SK-N-SH treated with all-trans-retinoic acid at 6 μM for 48 hours (cell line): ENCODE data around the gene IGFN1.
A peak's percentile ranks its signal among the peaks of the same experiment; 100 is the strongest.
"Not testable (repeated sequence)": the region's sequence is repeated elsewhere in the genome, so short reads cannot be mapped to it uniquely, and the experiment has no call there.

ENCODE experiments used
- ATAC-seq: fragments of 200-7000 bp; cut with Tn5 transposase; 3 replicates; pipeline ENCODE4 v1.9.1; 2020; ENCODE audit warnings: mild to moderate bottlenecking, moderate library complexity
- ARNTL ChIP-seq: fragments of 450-650 bp; formaldehyde crosslinking; IDR thresholded peaks from 2 replicates; pipeline ENCODE4 v1.5.0; 2020; ENCODE audit warnings: low read depth, mild to moderate bottlenecking, moderate library complexity, borderline replicate concordance
- BACH2 ChIP-seq: fragments of 250-450 bp; sonication (Bioruptor Pico); IDR thresholded peaks from 2 replicates; pipeline ENCODE4 v1.9.0; 2021; ENCODE audit warnings: mild to moderate bottlenecking, borderline replicate concordance
- ESRRG ChIP-seq: fragments of 250-450 bp; sonication (Bioruptor Pico); IDR thresholded peaks from 2 replicates; pipeline ENCODE4 v1.6.1; 2021; ENCODE audit warnings: mild to moderate bottlenecking
- GLIS3 ChIP-seq: fragments of 250-450 bp; sonication (Bioruptor Pico); IDR thresholded peaks from 2 replicates; pipeline ENCODE4 v1.5.0; 2020; ENCODE audit warnings: mild to moderate bottlenecking, moderate library complexity
- ISL1 ChIP-seq: fragments of 250-450 bp; sonication (Bioruptor Pico); IDR thresholded peaks from 2 replicates; pipeline ENCODE4 v2.1.2; 2022; ENCODE audit warnings: mild to moderate bottlenecking, moderate library complexity
- OSR1 ChIP-seq: fragments of 250-450 bp; sonication (Bioruptor Pico); IDR thresholded peaks from 2 replicates; pipeline ENCODE4 v1.8.0; 2022; ENCODE audit warnings: moderate library complexity, mild to moderate bottlenecking, inconsistent platforms
- PPARA ChIP-seq: fragments of 250-450 bp; sonication (Bioruptor Pico); IDR thresholded peaks from 2 replicates; pipeline ENCODE4 v1.5.0; 2020; ENCODE audit warnings: mild to moderate bottlenecking, borderline replicate concordance
- RARB ChIP-seq: fragments of 250-450 bp; sonication (Bioruptor Pico); IDR thresholded peaks from 2 replicates; pipeline ENCODE4 v1.8.0; 2021; ENCODE audit warnings: mild to moderate bottlenecking, moderate library complexity
- SNAI2 ChIP-seq: fragments of 250-450 bp; sonication (Bioruptor Pico); IDR thresholded peaks from 2 replicates; pipeline ENCODE4 v1.5.0; 2020; ENCODE audit warnings: mild to moderate bottlenecking, moderate library complexity
- ZC3H10 ChIP-seq: fragments of 250-450 bp; sonication (Bioruptor Pico); IDR thresholded peaks from 2 replicates; pipeline ENCODE4 v1.5.1; 2021; ENCODE audit warnings: mild to moderate bottlenecking, moderate library complexity
- ZFP3 ChIP-seq: fragments of 250-450 bp; sonication (Bioruptor Pico); IDR thresholded peaks from 2 replicates; pipeline ENCODE4 v1.5.0; 2020; ENCODE audit warnings: mild to moderate bottlenecking, moderate library complexity
- ZFP30 ChIP-seq: fragments of 450-650 bp; formaldehyde crosslinking; IDR thresholded peaks from 2 replicates; pipeline ENCODE4 v1.5.0; 2022; ENCODE audit warnings: mild to moderate bottlenecking, moderate library complexity
- ZNF565 ChIP-seq: fragments of 450-650 bp; formaldehyde crosslinking; conservative IDR thresholded peaks from 2 replicates; pipeline ENCODE4 v1.5.0; 2020; ENCODE audit warnings: low read depth, mild to moderate bottlenecking, moderate library complexity
- ZNF70 ChIP-seq: fragments of 450-650 bp; formaldehyde crosslinking; IDR thresholded peaks from 2 replicates; pipeline ENCODE4 v1.5.0; 2020; ENCODE audit warnings: mild to moderate bottlenecking, moderate library complexity
- ZNF8 ChIP-seq: fragments of 450-650 bp; formaldehyde crosslinking; IDR thresholded peaks from 2 replicates; pipeline ENCODE4 v1.5.0; 2020; ENCODE audit warnings: mild to moderate bottlenecking, moderate library complexity
- TF ChIP-seq, protein P1 (sequence below): fragments of 250-450 bp; sonication (Bioruptor Pico); IDR thresholded peaks from 2 replicates; pipeline ENCODE4 v1.8.0; 2020; ENCODE audit warnings: mild to moderate bottlenecking, moderate library complexity, borderline replicate concordance
- TF ChIP-seq, protein P2 (sequence below): fragments of 250-450 bp; sonication (Bioruptor Pico); IDR thresholded peaks from 2 replicates; pipeline ENCODE4 v1.5.1; 2020; ENCODE audit warnings: low read depth, mild to moderate bottlenecking, moderate library complexity
- TF ChIP-seq, protein P3 (sequence below): fragments of 250-450 bp; sonication (Bioruptor Pico); IDR thresholded peaks from 2 replicates; pipeline ENCODE4 v1.8.0; 2021; ENCODE audit warnings: low read depth, mild to moderate bottlenecking, moderate library complexity, borderline replicate concordance
- TF ChIP-seq, protein P4 (sequence below): fragments of 250-450 bp; sonication (Bioruptor Pico); IDR thresholded peaks from 2 replicates; pipeline ENCODE4 v1.5.1; 2021; ENCODE audit warnings: mild to moderate bottlenecking, moderate library complexity

IGFN1 gene

GRCh38 chr1:201253906-201254624 lies 63.4 kb downstream of the IGFN1 start (continued):
- TF ChIP-seq, protein P1, sequence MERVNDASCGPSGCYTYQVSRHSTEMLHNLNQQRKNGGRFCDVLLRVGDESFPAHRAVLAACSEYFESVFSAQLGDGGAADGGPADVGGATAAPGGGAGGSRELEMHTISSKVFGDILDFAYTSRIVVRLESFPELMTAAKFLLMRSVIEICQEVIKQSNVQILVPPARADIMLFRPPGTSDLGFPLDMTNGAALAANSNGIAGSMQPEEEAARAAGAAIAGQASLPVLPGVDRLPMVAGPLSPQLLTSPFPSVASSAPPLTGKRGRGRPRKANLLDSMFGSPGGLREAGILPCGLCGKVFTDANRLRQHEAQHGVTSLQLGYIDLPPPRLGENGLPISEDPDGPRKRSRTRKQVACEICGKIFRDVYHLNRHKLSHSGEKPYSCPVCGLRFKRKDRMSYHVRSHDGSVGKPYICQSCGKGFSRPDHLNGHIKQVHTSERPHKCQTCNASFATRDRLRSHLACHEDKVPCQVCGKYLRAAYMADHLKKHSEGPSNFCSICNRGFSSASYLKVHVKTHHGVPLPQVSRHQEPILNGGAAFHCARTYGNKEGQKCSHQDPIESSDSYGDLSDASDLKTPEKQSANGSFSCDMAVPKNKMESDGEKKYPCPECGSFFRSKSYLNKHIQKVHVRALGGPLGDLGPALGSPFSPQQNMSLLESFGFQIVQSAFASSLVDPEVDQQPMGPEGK (CRISPR knock-in tag): no peak
- no peak for TF ChIP-seq ZC3H10 (CRISPR knock-in tag)
- no peak for TF ChIP-seq ZNF8 (CRISPR knock-in tag)
- TF ChIP-seq, protein P2, sequence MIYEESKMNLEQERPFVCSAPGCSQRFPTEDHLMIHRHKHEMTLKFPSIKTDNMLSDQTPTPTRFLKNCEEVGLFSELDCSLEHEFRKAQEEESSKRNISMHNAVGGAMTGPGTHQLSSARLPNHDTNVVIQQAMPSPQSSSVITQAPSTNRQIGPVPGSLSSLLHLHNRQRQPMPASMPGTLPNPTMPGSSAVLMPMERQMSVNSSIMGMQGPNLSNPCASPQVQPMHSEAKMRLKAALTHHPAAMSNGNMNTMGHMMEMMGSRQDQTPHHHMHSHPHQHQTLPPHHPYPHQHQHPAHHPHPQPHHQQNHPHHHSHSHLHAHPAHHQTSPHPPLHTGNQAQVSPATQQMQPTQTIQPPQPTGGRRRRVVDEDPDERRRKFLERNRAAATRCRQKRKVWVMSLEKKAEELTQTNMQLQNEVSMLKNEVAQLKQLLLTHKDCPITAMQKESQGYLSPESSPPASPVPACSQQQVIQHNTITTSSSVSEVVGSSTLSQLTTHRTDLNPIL: no peak
- TF ChIP-seq OSR1 (CRISPR knock-in tag): no peak
- TF ChIP-seq, all 23 proteins: peak for 0

GRCh38 chr1:201254625-201255478 lies 64.2 kb downstream of the IGFN1 start:
- peak; percentile 92 for ATAC-seq
- TF ChIP-seq ARNTL (CRISPR knock-in tag) (no peak), ESRRG (CRISPR knock-in tag) (no peak), ZFP30 (CRISPR knock-in tag) (no peak), ZNF565 (CRISPR knock-in tag) (no peak), PPARA (no peak), SNAI2 (CRISPR knock-in tag) (no peak), ZFP3 (no peak), GLIS3 (CRISPR knock-in tag) (no peak)

GRCh38 chr1:201255479-201256362 lies 65.1 kb downstream of the IGFN1 start:
- TF ChIP-seq ISL1: no peak
- no peak for ATAC-seq

DNA sequence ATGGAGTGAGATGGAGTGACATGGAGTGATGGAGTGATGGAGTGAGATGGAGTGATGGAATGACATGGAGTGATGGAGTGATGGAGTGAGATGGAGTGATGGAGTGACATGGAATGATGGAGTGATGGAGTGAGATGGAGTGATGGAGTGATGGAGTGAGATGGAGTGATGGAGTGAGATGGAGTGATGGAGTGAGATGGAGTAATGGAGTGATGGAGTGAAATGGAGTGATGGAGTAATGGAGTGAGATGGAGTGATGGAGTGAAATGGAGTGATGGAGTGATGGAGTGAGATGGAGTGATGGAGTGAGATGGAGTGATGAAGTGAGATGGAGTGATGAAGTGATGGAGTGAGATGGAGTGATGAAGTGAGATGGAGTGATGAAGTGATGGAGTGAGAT lies 67.5 kb downstream of the IGFN1 start:
- ATAC-seq: not testable (repeated sequence)

GRCh38 chr1:201258763-201259230 lies 68.2 kb downstream of the IGFN1 start:
- TF ChIP-seq RARB (CRISPR knock-in tag) (no peak), ZFP30 (CRISPR knock-in tag) (no peak), GLIS3 (CRISPR knock-in tag) (no peak), ZNF8 (CRISPR knock-in tag) (no peak)
- ATAC-seq: no peak

- no peak for ATAC-seq
- TF ChIP-seq BACH2 (CRISPR knock-in tag) (no peak), ZNF565 (CRISPR knock-in tag) (no peak), ESRRG (CRISPR knock-in tag) (no peak), ZNF70 (no peak), OSR1 (CRISPR knock-in tag) (no peak)
- TF ChIP-seq, protein P3, sequence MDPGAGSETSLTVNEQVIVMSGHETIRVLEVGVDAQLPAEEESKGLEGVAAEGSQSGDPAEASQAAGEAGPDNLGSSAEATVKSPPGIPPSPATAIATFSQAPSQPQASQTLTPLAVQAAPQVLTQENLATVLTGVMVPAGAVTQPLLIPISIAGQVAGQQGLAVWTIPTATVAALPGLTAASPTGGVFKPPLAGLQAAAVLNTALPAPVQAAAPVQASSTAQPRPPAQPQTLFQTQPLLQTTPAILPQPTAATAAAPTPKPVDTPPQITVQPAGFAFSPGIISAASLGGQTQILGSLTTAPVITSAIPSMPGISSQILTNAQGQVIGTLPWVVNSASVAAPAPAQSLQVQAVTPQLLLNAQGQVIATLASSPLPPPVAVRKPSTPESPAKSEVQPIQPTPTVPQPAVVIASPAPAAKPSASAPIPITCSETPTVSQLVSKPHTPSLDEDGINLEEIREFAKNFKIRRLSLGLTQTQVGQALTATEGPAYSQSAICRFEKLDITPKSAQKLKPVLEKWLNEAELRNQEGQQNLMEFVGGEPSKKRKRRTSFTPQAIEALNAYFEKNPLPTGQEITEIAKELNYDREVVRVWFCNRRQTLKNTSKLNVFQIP (CRISPR knock-in tag): no peak
- TF ChIP-seq, protein P4, sequence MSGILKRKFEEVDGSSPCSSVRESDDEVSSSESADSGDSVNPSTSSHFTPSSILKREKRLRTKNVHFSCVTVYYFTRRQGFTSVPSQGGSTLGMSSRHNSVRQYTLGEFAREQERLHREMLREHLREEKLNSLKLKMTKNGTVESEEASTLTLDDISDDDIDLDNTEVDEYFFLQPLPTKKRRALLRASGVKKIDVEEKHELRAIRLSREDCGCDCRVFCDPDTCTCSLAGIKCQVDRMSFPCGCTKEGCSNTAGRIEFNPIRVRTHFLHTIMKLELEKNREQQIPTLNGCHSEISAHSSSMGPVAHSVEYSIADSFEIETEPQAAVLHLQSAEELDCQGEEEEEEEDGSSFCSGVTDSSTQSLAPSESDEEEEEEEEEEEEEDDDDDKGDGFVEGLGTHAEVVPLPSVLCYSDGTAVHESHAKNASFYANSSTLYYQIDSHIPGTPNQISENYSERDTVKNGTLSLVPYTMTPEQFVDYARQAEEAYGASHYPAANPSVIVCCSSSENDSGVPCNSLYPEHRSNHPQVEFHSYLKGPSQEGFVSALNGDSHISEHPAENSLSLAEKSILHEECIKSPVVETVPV (CRISPR knock-in tag): no peak
- TF ChIP-seq, protein P2: no peak
Measured at GRCh38 chr1:201259476-201260235, 69.0 kb downstream of the IGFN1 start.
